GM19043 (cell line): ENCODE results near the gene CCND3.

Experiments used
- ATAC-seq: cut with Tn5 transposase; IDR thresholded peaks from one replicate; pipeline ENCODE4 v1.9.1; 2021; ENCODE audit warnings: low read depth; ENCODE audit not compliant: unreplicated experiment

CCND3 gene

DNA sequence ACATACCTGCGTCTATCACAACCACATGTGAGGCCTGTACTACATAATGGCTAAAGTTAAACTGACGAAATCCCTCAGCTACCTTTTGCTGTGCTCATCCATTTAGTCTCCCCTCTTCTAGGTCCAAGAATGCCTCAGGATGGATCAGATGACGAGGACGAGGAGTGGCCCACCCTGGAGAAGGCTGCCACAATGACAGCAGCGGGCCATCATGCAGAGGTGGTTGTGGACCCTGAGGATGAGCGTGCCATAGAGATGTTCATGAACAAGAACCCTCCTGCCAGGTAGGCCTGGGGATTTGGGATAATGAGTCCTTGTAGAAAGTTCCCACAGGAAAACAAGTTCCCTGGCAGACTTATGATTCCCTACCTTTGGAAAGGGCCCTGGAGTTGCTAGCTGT, 14.4 kb downstream of the CCND3 start:
- ATAC-seq, result no peak

DNA sequence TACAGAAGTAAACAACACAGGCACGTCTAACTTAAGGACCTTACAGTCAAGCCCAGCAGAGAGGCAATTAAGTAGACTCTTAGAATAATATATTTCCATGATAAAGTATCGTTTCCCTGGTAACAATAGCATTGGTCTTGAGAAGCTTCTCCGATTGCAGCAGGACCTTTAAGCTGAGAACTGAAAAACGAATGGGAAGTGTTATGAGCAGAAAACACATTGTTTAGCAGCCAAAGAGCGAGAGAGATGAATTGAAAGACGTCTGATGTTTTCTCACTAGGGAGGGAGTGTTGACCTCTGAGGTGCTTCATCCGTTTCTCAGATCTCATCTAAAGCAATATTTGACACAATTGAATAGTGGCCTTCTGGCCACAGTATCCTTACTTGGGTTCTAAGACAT, 19.5 kb downstream of the CCND3 start:
- ATAC-seq, result no peak

DNA sequence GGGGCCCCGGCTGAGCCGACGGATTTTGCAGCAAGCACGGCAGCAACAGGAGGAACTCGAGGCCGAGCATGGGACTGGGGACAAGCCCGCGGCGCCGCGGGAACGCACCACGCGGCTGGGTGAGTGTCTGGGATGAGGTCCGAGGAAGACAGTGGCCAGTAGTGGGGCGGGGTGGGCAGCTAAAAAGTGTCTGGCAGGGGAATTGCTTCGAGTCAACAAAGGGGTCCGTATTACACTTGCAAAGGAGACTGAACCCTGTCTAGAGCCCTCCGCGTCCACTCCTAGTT, 20.0 kb downstream of the CCND3 start:
- ATAC-seq, result no peak

DNA sequence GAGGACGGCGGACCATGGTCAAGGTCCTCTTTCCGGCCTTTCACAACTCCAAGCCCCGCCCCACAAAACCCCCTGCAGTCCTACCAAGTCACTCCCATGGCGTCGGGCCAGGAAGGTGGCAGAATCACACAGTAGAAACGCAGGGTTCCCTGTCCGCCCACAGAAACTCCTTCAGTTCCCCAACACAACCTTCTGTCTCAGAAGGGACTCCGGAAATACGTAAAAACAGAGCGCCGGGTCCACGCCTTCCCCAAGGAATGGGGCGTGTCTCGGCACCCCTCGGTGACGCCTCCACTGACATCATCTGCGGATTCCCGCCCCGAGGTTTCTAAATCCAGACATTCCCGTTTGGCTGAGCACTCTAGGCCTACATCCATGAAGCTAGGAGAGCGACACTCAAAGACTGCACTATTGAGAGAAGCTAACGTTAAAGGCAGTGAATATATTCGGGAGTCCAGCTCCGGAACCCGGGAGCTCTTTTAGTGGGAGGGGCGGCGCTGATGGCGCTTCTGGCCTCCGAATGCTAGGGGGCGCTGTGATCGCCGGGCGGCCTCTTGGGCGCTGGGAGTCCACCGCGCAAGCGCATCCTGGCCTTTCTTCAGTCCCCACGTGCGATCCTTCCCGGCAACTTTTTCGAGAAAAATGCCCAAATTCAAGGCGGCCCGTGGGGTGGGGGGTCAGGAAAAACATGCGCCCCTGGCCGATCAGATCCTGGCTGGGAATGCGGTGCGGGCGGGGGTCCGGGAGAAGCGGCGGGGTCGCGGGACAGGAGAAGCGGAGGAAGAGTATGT, 20.5 kb downstream of the CCND3 start, which contains the start of the genes BYSL and MED20:
Gene BYSL, plus strand, starts transcription at position 579 of the 791 bp plus-strand sequence. Its CDS starts 64 bp downstream, at position 643.
Gene MED20, minus strand, starts transcription at position 219 of the 791 bp plus-strand sequence. Its CDS starts 121 bp downstream, at position 98.
- ATAC-seq, result peak; percentile 81

DNA sequence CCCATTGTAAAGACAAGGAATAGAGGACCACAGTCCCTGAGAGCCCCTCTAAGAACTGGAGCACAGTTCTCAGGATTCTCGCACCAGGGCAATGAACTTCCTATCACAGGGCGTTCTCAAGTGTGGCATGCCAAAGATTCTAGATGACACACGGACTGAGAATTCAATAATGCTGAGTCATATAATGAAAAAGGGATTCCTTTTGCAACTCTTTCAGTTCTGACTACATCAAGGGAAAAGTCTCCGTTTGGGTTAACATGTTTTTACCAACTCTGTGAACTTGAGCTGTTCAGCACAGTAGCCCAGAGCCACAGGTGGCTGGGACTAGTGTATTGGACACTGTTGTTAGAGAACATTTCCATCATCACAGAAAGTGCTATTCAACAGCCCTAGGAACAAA, 24.1 kb downstream of the CCND3 start:
- ATAC-seq, result no peak

DNA sequence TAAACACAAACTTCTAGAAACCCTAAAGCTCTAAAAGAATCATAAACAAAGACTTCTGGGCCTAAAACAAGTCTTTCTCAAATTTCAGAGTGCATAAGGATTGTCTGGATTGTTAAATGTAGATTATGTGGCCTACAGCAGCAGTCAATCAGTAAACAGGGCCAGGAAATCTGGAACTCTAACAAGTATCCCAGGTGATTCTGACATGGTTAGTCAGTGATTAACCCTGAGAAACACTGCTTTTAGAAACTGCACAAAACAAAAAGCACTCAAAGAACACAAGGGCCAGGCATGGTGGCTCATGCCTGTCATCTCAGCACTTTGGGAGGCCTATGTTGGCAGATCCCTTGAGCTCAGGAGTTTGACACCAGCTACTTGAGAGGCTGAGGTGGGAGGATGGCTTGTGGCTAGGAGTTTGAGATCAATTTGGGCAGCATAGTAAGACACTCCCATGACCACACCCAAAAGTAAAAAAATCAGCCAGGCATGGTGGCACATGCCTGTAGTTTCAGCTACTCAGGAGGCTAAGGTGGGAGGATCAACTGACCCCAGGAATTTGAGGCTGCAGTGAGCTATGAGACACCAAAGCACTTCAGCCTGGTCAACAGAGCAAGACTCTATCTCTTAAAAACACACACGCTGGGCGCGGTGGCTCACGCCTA, 26.6 kb downstream of the CCND3 start:
- ATAC-seq, result no peak

DNA sequence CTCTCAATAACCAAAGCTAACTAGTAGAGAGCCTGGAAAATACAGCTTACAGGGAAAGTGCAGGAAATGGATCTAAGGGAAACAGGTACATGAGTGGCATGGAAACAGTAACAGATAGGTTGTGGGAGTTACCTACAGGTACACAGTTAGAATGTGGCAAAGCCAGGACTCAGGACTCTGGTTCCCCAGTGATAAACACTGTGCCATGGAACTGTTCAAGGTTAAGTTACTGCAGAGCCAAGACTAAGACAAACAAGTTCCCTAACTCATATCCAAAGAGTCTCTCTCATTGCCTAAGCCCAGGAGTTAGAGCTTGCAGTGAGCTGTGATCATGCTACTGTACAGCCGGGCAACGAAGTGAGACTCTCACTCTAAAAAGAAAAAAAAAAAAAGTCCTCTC, 27.3 kb downstream of the CCND3 start:
- ATAC-seq, result no peak

DNA sequence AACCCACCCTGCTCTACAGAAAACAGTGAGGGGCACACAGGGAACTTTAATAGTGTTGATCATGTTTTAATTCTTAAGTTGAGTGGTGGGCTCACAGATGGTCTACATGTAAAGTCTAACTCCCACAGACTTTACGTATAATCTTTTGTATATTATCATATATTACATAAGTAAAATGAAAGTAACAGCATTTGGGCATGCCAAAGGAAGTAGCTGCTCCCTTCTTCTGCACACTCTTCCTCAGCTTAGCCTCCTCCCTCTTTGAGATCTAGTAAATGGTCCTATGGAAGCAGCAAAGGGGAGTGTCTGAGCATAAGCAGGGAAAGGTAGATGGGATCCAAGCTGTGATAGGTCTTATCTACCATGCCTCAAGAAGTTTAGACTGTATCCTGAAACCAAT, 31.9 kb downstream of the CCND3 start:
- ATAC-seq, result no peak

DNA sequence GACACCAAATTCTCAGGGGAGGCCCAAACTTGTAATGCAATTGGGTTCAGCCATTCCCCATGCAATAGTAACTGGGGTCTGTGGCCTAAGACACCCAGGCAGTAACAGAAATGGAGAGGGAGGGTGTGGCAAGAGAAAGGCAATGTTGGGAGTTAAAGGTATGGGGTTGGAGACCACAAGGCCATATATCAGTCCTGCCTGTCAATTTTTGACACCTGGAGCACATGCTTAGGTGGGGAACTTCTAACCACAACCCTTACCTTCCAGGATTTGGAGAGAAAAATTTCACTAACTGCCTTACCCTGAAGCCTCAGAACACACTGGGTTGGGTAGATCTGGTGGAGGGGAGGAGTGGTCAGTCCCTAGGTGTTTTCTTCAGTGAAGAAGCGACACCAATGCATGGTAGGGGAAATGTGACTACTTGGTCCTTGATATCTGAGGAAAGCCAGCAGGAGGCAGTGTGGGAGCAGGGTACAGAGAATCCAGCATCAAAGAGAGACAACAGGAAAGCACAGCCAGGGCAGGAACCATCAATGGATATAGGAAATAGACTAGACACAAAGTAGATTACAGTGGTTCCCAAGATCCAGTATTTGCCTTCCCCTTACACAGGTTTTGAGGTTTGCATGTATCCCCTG, 39.6 kb downstream of the CCND3 start:
- ATAC-seq, result no peak

DNA sequence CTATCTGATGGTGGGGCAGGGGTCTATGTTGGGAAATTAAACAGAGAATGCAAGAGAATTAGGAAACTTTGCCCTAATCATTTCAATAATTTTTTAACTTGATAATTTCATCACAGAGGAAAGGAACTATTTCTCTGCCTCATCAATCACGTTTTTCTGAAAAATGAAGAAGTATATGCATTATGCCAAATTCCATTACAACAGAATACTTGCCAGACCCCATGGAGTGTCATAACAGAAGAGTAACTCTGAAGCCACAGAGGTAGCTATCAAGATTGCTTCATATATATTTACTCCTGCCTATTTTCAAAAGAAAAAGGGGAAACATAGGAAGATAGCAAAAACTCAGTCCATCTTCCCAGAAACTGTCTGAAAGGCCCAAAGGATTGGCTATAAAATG, 40.7 kb downstream of the CCND3 start:
- no peak for ATAC-seq

DNA sequence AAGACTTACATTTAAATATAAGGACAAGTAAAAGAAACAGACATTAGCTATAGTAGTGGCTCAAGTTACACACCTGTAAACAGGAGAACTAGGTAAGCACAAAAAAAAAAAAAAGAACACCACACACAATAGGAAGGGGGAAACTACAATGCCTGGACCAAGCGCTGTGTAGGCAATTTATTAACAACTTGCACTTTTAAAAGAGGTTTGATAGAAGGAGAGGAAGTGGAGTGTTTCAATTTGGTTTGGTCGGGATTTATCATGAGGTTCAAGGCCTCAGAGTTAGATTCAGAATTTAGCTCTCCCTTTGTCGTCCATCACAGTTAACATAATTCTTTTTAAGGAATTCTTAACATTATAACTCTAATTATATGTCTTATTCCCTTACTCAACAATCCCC, 45.3 kb downstream of the CCND3 start:
- ATAC-seq, result no peak

DNA sequence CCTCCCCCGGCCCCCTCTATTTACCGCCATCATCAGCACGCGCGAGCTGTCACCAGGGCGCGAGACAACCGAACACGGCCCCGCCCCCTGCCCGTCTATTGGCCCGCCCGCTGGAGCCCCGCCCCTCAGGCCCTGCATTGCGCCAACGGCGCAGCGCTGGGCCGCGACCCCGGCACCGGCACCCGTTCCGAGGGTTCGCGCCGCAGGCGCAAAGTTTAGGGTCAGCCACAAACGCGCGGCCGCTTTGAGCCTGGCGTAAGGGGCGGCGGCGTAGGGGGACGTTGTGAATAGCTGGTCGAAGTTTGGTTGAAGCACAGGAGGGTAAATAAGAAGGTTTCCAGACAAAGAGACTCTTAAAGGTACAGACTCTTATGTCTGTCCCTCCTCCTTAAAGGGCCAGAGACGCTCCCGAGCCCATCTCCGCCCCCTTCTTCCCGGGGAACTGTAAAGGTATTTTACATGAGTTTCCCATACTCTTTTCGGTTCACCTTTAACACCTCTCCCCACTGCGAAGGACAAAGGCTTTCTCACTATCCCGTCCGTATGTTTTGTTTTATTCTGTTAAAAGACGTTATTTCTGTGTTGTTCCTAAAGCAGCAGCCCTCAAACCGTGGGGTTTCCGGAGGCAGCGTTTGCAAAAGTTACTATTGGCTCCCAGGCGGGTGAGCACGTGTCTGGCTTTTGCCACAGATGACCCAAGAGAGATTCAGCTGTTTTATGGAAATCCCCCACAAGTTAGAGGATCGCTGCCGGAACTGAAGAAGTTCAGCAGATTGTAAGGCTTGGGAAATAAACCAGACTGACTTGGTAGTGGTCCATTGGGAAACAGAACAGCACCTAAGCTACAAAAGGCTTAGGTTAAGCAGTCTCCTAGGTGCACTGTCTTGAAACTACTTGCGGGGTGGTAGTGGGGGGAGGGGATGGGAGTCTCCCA, 46.0 kb downstream of the CCND3 start, which contains the start of gene USP49:
Gene USP49, minus strand, starts transcription at position 76 of the 934 bp plus-strand sequence. CDS start 88,392 bp downstream, outside the sequence.
- peak; percentile 74 for ATAC-seq

DNA sequence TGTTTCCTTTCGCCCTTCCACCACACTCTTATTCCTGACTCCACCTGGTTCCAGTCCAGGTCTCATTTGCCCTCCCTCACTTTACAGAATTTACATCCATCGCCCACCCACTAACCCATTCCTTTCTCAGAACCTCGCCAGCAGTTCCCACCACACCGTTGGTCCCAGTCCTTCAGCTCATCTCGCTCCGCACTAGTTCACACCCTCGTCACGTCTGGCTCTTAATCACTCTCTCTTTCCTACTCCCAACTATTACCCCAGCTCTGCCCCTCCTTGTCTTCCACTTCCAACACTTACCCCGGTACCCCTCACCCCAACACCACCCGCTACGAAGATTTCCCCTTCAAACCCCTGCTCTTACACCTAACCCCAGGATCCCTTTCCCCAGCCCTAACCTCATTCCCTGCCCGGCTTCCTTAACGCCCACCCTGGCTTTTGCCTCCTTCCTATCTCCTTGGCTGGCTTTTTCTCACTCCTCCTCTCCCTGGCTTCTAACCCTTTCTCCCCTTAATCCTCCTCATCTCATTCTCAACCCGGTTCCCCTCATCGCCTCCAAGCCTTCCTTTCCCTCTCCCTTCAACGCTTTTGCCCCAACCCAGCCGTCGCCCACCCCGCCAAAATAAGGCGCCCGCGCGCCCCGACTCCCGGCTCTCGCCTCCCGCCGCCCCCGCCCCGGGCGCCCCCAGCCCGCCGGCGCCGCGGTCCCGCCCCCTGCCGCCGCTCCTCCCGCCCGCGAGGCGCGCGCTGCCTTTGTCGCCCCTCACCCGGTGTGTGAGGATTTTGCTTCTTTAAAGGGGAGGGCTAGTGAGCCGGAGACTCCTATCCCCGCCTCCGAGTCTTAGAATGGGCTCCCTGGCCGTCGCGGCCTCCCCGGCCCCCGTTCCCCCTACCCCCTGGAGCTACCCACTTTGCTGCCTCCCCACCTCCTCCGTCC, 47.0 kb downstream of the CCND3 start:
- ATAC-seq, result peak; percentile 14

DNA sequence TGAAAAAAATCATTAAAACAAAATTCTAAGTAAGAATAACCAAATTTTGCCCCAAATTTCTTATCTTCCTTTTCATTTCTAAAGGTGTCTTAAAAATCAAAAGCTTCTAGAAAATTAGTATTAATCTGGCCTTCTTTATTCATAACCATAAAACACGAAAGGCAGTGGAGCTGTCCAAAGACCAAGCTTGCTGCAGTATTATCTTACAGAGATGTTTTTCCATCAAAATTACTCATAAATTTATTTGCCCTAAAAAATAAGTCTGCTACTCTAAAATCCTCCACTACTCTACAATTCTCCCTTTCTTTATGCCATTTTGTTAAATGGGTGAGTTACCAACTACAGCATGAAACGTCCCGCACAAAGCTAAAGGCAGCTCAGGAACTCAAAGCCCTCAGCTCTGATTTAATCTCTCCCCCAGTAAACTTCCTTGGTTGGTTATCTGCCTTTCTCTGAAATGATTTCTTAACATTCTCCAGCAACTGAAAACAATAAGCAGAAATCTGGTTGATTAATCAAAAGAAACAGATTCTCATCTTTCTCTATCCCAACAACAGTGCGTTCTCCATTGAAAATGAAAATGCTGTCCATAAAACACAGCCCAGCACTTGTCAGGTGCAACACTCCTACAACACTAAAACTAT, 48.6 kb downstream of the CCND3 start:
- ATAC-seq, result no peak

DNA sequence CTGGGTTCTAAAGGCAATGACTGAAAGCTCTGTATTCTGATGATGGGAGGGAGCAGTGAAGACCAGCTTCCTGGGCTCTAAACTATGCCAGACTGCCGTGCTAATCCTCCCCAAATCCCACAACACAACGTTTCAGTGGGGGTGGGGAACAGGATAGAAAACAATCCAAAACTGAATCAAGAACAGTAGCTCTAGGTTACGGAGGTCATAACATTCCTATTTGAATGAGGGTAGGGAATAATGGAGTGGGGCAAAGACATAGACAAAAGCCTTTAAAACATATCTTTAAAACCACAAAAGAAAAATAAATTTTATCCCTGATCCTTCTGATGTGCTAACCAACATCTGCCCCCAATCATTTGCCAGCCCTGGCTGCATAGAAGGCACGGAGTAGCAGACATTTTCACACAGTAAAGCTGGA, 54.3 kb downstream of the CCND3 start:
- ATAC-seq, result no peak

DNA sequence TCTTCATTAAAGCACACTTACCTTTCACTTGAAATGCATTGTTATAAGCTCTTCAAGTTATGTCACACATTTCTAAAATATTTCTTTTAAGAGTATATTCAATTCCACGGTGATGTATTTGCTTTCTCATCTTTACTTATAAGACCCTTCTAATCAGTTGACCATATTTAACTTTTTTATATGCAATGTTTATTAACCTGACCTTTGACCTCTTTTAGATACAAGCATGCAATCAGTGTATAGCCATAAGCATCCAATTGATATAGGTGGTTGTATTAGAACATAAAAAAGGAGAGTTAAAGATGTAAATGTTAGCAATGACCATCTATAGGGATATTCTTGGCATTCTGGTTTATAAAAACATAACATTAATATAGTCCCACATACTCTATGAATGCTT, 55.7 kb downstream of the CCND3 start:
- no peak for ATAC-seq

DNA sequence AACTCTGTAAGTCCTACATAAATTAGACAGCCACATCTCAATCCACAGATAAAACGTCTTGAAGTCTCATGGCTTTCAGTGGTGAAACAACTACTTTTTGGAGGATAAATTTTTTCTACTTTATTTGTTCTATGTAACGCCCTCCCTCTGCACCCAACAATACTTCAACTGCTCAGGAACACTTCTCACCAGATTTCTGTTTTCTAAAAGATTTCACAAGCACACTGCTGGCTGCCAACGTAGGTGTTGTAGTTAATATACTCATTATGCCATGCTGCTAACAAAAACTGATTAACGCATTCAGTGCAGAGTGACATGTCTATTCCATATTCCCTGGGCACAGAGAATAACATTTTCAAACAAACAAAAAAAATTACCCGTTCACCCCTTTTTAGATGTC, 56.7 kb downstream of the CCND3 start:
- no peak for ATAC-seq
